GM06990 (cell line): Measurements from ENCODE around the gene TMEM185B.

Source experiments
- DNase-seq: peaks from one replicate; pipeline ENCODE4 v3.0.0-alpha.2; 2011; ENCODE audit not compliant: insufficient read length; ENCODE audit errors: extremely low read depth
- H3K27me3 ChIP-seq: replicated peaks from 2 replicates; pipeline ENCODE4 v1.6.0; 2011; ENCODE audit warnings: low read length; ENCODE audit not compliant: control insufficient read depth, insufficient read depth
- H3K36me3 ChIP-seq: 2 replicates; pipeline ENCODE4 v1.5.1; 2011; ENCODE audit warnings: low read length; ENCODE audit not compliant: control insufficient read depth, insufficient read depth
- H3K4me3 ChIP-seq: replicated peaks from 2 replicates; pipeline ENCODE4 v1.5.1; 2011; ENCODE audit warnings: low read depth, mild to moderate bottlenecking, control low read depth, low read length
- TF ChIP-seq, protein P1 (sequence below): IDR thresholded peaks from 2 replicates; pipeline ENCODE4 v1.5.1; 2011; ENCODE audit warnings: low read length, control low read depth, mild to moderate bottlenecking, inconsistent platforms; ENCODE audit not compliant: insufficient read depth, poor library complexity, severe bottlenecking

TMEM185B gene

DNA sequence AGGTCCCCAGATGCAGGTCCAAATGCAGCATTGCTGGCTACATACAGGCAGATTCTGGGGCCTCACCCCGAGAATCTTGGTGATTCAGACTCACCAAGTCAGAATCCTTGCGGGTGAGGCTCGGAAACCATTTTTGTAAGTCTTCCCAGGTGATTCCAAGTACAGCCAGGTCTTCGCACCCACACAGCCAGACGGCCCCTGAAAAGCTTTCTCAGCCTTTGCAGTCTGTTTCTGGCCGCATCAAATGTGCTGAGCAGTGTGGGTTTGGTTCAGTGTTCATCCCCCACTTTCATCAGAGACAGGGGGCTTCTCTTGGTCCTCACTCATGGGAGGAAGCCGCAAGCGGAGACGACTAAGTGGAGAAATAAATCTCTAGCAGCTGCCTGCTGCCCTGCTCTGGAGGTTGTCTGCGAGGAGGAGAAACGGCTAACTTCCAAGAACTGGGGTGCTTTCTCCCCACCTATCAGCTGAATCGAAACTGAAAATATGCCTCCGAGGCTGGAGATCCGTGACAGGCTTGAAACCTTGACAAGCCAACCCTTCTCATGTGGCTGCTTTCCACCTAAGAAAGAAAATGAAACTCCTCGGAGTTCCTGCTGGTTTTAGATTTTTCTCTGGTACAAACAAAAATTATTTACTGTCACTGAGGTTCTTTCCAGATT is 8.9 kb upstream of the TMEM185B start:
- peaks cover 1% of the 10 kb centered on the region; the same call in 1 of the 2 replicates for H3K36me3 ChIP-seq
- peak overlapping the region; percentile 80 for H3K4me3 ChIP-seq
- TF ChIP-seq, protein P1, sequence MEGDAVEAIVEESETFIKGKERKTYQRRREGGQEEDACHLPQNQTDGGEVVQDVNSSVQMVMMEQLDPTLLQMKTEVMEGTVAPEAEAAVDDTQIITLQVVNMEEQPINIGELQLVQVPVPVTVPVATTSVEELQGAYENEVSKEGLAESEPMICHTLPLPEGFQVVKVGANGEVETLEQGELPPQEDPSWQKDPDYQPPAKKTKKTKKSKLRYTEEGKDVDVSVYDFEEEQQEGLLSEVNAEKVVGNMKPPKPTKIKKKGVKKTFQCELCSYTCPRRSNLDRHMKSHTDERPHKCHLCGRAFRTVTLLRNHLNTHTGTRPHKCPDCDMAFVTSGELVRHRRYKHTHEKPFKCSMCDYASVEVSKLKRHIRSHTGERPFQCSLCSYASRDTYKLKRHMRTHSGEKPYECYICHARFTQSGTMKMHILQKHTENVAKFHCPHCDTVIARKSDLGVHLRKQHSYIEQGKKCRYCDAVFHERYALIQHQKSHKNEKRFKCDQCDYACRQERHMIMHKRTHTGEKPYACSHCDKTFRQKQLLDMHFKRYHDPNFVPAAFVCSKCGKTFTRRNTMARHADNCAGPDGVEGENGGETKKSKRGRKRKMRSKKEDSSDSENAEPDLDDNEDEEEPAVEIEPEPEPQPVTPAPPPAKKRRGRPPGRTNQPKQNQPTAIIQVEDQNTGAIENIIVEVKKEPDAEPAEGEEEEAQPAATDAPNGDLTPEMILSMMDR: no peak
- DNase-seq: peak; percentile 59
- no peaks in the 10 kb centered on the region for H3K27me3 ChIP-seq

DNA sequence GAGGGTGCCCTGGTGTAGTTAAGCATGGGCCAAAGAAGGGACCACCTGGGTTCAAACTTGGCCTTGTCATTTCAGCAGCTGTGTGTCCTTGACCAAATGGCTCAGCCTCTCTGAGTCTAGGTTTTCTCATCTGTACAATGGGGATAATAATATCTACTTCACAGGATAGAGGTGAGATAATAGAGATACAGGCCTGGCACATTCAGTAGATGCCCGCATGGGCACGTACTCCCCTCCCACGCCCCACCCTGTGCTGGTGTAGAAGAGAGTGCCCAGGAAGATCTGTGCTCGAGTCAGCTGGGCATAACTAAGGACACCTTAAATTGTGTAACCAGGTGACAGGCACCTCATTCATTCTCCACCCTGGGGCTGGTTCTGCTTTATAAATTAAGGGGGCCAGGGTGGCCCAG is 8.4 kb upstream of the TMEM185B start:
- Histone ChIP-seq H3K27me3 (no peaks in the 10 kb centered on the region), H3K4me3 (peak overlapping the region; percentile 80), H3K36me3 (peaks cover 1% of the 10 kb centered on the region; the same call in 1 of the 2 replicates)
- no peak for DNase-seq
- TF ChIP-seq, protein P1: no peak

DNA sequence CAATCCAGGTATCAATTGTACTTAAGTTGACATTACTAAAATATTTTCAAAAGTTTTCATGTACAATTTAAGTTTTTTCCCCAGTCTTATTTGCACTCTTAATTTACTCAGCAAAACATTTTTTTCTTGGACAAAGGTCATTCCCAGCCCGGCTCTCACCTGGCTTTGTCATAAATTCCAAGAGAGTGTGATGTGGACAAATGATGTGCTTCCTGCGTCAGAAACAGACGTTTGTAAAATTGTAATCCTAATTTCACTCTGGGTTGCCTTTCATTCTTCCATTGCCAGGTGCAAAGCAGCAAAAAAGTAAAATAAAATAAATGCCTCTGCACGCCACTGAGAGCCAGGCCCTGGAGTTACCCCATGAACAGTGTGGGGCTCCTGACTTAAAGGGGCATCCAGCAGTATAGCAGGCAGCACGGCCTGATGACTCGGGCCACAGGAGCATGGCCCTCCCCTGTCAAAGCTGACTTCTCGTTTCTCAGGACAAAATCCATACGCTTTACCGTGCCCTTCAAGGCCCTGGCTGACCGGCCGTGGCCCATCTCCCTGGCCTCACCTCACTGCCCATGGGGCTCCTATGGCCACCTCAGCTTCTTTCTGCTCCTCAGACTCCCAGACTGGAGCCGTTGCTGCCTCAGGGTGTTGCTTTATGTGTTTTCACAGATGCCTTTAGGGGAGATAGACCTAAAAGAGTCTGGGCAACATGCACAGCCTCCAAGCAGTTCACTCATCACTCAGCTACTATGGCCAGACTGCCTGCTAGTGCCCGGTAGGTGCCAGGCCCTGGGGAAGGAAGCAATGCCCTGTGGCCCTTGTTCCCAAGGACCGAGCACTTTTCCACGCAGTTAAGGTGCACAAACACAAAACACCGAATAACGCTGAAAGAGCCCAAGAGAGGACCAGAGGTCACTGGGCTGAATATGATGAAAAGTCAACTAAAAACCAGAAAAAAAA is 7.6 kb upstream of the TMEM185B start:
- TF ChIP-seq, protein P1: no peak
- peak; percentile 47 for DNase-seq
- no peaks in the 10 kb centered on the region for H3K27me3 ChIP-seq
- peaks cover 2% of the 10 kb centered on the region for H3K36me3 ChIP-seq
- peak overlapping the region; percentile 80 for H3K4me3 ChIP-seq

DNA sequence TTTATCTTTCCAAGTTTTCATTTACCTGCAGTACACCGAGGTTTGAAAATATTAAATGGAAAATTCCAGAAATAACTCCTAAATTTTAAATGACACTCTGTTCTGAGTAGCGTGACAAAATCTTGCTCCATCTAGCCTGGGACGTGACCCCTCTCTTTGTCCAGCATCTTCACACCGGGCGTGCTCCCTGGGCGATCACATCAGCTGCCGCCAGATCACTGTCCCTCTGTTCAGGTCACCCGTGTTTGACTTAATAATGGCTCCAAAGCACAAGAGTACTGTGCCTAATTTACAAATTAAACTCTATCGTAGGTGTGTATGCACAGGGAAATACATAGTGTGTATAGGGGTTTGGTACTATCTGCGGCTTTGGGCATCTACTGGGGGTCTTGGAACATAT is 6.1 kb upstream of the TMEM185B start:
- TF ChIP-seq, protein P1: no peak
- Histone ChIP-seq H3K4me3 (no peak overlapping the region), H3K36me3 (peaks cover 3% of the 10 kb centered on the region)

DNA sequence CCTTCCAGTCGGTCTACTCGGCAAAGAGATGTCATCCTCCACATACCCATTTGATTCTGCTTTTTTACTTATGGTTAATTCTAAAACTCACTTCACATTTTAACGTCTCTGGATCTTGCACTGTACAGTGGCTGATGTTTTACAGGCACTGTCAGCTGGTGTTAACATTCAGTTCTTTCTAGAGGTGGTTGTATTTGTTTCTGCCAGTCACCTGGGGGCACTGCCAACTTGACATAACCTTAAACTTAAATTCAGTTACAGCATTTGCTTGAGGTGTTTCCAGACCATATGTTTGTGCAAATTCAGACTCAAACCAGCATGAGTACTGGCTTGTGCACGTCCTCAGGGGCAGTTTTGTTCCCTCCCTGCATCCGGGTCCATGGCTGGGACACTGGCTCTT is 5.3 kb upstream of the TMEM185B start:
- no peak for DNase-seq
- Histone ChIP-seq H3K36me3 (peaks cover 3% of the 10 kb centered on the region), H3K4me3 (no peak overlapping the region), H3K27me3 (no peaks in the 10 kb centered on the region)
- TF ChIP-seq, protein P1: peak; percentile 10

More for the DNA sequence above, 6.1 kb upstream of the TMEM185B start:
- H3K27me3 ChIP-seq: no peaks in the 10 kb centered on the region
- DNase-seq: no peak
